K562 (cell line): ENCODE measurements around the gene NABP2. TPM values are rescaled to one million over a fixed set of nuclear protein-coding genes. Genes with fewer than 3 reads are reported as not detected.

Experiments used
- ARID2 ChIP-seq: fragments of 450-650 bp; IDR thresholded peaks from 2 replicates; pipeline ENCODE4 v1.6.1; 2017; ENCODE audit warnings: antibody characterized with exemption, mild to moderate bottlenecking
- BCL6 ChIP-seq: fragments of 250-450 bp; sonication (Bioruptor Pico); IDR thresholded peaks from 2 replicates; pipeline ENCODE4 v1.4.0; 2020
- CHD2 ChIP-seq: IDR thresholded peaks from 2 replicates; pipeline ENCODE4 v1.6.1; 2011; ENCODE audit warnings: low read depth, low read length
- EZH2 ChIP-seq: IDR thresholded peaks from 2 replicates; pipeline ENCODE4 v1.6.1; 2012; ENCODE audit warnings: low read depth, mild to moderate bottlenecking, inconsistent platforms, low read length, borderline replicate concordance
- FOSL1 ChIP-seq: fragments of 200-800 bp; sonication (Bioruptor generic); conservative IDR thresholded peaks from 2 replicates; pipeline ENCODE4 v1.6.1; 2016; ENCODE audit warnings: missing genetic modification characterization, missing compliant biosample characterization
- KDM1A ChIP-seq, 2 experiments: fragments of 450-650 bp; IDR thresholded peaks; 2 replicates each; pipeline ENCODE4 v1.6.1; 2016; ENCODE audit warnings: mild to moderate bottlenecking in 2 of 2
- NBN ChIP-seq: fragments of 450-650 bp; IDR thresholded peaks from 2 replicates; pipeline ENCODE4 v1.6.1; 2016; ENCODE audit warnings: low read depth, mild to moderate bottlenecking
- NRF1 ChIP-seq, 2 experiments: fragments of 450-650 bp; IDR thresholded peaks in 1 of 2; conservative IDR thresholded peaks in 1 of 2; 2 replicates each; pipeline ENCODE4 v1.6.1; 2014; ENCODE audit warnings: mild to moderate bottlenecking in 2 of 2
- SMC3 ChIP-seq: conservative IDR thresholded peaks from 2 replicates; pipeline ENCODE4 v1.6.1; 2011; ENCODE audit warnings: low read depth, low read length, improper control_type of control experiment; ENCODE audit not compliant: insufficient read depth
- TFAM ChIP-seq: fragments of 250-450 bp; sonication (Bioruptor Pico); conservative IDR thresholded peaks from 2 replicates; pipeline ENCODE4 v1.5.0; 2021; ENCODE audit warnings: mild to moderate bottlenecking, moderate library complexity
- U2AF1 ChIP-seq: fragments of 200-400 bp; formaldehyde crosslinking; optimal IDR thresholded peaks from 2 replicates; pipeline ENCODE3; 2017; ENCODE audit warnings: mild to moderate bottlenecking, low read depth, low read length, moderate library complexity
- polyA plus RNA-seq, 8 experiments: library from polyadenylated mRNA; depleted of rRNA in 4 of 8; stranded (reverse) in 5 of 8; unstranded in 3 of 8; fragments of >200 nt; fragmentation: Nextera tagmentation in 2 of 8; fragmentation: Illumina TruSeq in 1 of 8; extraction: Ambion mirVana in 2 of 8; extraction: Trizol in 1 of 8; gene quantifications; 2 replicates each; pipeline versions ENCODE4 v1.2.1 to v1.2.3, GENCODE V29; 2011 to 2014; ENCODE audit warnings: inconsistent platforms in 1 of 8, missing spikeins in 1 of 8
- total RNA-seq, 7 experiments: library from RNA; depleted of rRNA in 6 of 7; stranded (reverse); fragments of >200 nt in 6 of 7; fragmentation: Illumina TruSeq in 2 of 7; extraction: Trizol in 2 of 7; gene quantifications; 2 replicates each; pipeline versions ENCODE4 v1.2.1 to v1.2.3, GENCODE V29; 2011 to 2021; ENCODE audit warnings: low replicate concordance in 1 of 7
- TF ChIP-seq, protein P1 (sequence below): sonication (generic); formaldehyde crosslinking; IDR thresholded peaks from 2 replicates; pipeline ENCODE4 v1.8.0; 2023; ENCODE audit warnings: missing genetic modification reagents, mild to moderate bottlenecking, borderline replicate concordance
- TF ChIP-seq, protein P2 (sequence below): fragments of 450-650 bp; IDR thresholded peaks from 2 replicates; pipeline ENCODE4 v1.6.1; 2016; ENCODE audit warnings: antibody characterized with exemption
- TF ChIP-seq, protein P3 (sequence below): fragments of 450-650 bp; IDR thresholded peaks from 2 replicates; pipeline ENCODE4 v1.6.1; 2016

Gene NABP2
- total and polyA plus RNA-seq, 9 of the 15 experiments (the other 6 are each of a cell fraction or from before 2014, with no cell fraction given) = 11.3 to 60.6 (median 43.5) TPM

DNA sequence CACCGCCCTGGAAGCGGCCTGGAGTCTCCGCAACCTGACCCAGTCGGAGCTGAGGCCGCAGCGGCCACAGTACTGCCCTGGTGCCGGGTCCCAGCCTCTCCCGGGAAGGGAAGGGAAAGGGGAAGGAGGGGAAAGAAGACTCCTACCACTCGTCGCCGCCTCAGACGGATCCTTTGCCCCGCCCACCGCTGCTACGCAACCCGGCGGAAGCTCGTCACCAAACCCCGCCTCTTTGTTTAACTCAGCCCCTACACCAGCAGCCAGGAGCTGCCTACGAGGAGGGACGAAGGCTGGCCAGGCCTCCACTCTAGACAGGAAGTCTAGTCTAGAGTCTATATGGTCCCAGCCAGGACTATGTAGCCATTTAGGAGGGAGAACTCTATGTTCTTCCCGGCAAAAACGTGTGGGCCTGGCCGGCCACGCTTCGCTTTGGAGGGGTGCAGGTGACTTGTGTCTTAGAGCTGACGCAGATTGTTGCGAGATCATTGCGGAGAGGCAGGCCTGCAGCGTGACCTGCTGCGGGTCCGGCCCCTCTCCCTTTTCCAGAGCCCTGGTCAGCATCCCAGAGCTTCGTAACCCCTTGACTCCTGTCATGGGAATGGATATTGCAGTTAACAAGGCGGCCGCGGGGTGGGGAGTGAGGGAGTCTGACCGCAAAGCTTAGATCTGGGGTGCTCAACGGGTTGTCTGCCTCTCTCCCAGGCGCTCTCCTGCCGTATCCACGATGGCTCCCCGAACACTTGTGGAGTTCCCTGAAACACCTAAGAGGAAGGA lies 2.2 kb upstream of the NABP2 start, which contains the start of gene RNF41 (continued):
- TF ChIP-seq, protein P1, sequence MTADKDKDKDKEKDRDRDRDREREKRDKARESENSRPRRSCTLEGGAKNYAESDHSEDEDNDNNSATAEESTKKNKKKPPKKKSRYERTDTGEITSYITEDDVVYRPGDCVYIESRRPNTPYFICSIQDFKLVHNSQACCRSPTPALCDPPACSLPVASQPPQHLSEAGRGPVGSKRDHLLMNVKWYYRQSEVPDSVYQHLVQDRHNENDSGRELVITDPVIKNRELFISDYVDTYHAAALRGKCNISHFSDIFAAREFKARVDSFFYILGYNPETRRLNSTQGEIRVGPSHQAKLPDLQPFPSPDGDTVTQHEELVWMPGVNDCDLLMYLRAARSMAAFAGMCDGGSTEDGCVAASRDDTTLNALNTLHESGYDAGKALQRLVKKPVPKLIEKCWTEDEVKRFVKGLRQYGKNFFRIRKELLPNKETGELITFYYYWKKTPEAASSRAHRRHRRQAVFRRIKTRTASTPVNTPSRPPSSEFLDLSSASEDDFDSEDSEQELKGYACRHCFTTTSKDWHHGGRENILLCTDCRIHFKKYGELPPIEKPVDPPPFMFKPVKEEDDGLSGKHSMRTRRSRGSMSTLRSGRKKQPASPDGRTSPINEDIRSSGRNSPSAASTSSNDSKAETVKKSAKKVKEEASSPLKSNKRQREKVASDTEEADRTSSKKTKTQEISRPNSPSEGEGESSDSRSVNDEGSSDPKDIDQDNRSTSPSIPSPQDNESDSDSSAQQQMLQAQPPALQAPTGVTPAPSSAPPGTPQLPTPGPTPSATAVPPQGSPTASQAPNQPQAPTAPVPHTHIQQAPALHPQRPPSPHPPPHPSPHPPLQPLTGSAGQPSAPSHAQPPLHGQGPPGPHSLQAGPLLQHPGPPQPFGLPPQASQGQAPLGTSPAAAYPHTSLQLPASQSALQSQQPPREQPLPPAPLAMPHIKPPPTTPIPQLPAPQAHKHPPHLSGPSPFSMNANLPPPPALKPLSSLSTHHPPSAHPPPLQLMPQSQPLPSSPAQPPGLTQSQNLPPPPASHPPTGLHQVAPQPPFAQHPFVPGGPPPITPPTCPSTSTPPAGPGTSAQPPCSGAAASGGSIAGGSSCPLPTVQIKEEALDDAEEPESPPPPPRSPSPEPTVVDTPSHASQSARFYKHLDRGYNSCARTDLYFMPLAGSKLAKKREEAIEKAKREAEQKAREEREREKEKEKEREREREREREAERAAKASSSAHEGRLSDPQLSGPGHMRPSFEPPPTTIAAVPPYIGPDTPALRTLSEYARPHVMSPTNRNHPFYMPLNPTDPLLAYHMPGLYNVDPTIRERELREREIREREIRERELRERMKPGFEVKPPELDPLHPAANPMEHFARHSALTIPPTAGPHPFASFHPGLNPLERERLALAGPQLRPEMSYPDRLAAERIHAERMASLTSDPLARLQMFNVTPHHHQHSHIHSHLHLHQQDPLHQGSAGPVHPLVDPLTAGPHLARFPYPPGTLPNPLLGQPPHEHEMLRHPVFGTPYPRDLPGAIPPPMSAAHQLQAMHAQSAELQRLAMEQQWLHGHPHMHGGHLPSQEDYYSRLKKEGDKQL (CRISPR knock-in tag) = no peak
- TF ChIP-seq TFAM (no peak), U2AF1 (no peak), BCL6 (CRISPR knock-in tag) (no peak), EZH2 (no peak), NBN (peak; percentile 31; the same call in 1 of the 2 replicates), FOSL1 (no peak), ARID2 (no peak), CHD2 (no peak), SMC3 (no peak), KDM1A (IDR thresholded peaks at IDR 0.05) (no peak), NRF1 (conservative IDR thresholded peaks at IDR 0.05 in 1 of 2, IDR thresholded peaks at IDR 0.05 in 1 of 2) (peak; percentile 89 to 90)
- TF ChIP-seq, protein P2, sequence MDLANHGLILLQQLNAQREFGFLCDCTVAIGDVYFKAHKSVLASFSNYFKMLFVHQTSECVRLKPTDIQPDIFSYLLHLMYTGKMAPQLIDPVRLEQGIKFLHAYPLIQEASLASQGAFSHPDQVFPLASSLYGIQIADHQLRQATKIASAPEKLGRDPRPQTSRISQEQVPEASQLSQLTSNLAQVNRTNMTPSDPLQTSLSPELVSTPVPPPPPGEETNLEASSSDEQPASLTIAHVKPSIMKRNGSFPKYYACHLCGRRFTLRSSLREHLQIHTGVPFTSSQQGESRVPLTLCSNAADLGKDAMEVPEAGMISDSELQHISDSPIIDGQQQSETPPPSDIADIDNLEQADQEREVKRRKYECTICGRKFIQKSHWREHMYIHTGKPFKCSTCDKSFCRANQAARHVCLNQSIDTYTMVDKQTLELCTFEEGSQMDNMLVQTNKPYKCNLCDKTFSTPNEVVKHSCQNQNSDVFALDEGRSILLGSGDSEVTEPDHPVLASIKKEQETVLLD = peak; percentile 87; the same call in 1 of the 2 replicates
- TF ChIP-seq, protein P3, sequence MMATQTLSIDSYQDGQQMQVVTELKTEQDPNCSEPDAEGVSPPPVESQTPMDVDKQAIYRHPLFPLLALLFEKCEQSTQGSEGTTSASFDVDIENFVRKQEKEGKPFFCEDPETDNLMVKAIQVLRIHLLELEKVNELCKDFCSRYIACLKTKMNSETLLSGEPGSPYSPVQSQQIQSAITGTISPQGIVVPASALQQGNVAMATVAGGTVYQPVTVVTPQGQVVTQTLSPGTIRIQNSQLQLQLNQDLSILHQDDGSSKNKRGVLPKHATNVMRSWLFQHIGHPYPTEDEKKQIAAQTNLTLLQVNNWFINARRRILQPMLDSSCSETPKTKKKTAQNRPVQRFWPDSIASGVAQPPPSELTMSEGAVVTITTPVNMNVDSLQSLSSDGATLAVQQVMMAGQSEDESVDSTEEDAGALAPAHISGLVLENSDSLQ = no peak
